Spleen (tissue), 7 donors: ENCODE results near the gene PPL.

Experiments used
- POLR2AphosphoS5 ChIP-seq, 3 donors: sonication (generic); formaldehyde crosslinking; IDR thresholded peaks; one replicate each; pipeline ENCODE4 v1.5.1; 2017; ENCODE audit warnings: antibody characterized with exemption in 3 of 3
- TF ChIP-seq, protein P1 (sequence below), 11 experiments: fragments of 200-600 bp in 7 of 11; fragments of 450-650 bp in 4 of 11; sonication (generic) in 4 of 11; IDR thresholded peaks in 8 of 11; conservative IDR thresholded peaks in 3 of 11; 1 replicate in 7 of 11; 2 replicates in 4 of 11; pipeline versions ENCODE4 v1.4.0 to v1.8.0; 2016 to 2021; ENCODE audit warnings: antibody characterized with exemption in 11 of 11, inconsistent platforms in 4 of 11, mild to moderate bottlenecking in 1 of 11
- donor health status: DM: no; HTN: no; CAD: no; lungs with moderate emphysema.
- donor health status: DM: no; HTN: no; CAD: no.
- donor health status: DM: no; HTN: no; CAD: no.

DNA sequence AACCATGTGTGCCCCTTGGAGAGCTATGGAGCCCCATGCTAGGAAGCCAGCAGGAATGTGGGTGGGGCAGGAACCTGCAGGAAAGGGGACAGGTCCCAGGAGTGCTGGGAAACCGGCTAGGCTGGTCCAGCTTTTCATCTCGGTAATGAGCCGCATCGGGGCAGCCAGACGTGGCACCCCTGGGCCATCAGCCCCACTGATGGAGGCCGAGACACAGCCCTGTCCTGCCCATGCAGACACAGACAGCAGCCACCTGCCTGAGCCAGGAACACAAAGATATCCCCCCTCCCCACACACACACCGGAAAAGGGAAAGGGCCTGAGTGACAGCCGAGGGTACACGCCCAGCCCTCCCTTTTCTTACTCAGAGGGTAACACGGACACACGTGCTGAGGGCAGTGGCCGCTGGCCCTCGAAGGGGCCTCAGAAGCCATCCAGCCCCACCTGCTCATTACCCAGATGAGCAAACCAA is 18.1 kb downstream of the PPL start:
- TF ChIP-seq, protein P1, sequence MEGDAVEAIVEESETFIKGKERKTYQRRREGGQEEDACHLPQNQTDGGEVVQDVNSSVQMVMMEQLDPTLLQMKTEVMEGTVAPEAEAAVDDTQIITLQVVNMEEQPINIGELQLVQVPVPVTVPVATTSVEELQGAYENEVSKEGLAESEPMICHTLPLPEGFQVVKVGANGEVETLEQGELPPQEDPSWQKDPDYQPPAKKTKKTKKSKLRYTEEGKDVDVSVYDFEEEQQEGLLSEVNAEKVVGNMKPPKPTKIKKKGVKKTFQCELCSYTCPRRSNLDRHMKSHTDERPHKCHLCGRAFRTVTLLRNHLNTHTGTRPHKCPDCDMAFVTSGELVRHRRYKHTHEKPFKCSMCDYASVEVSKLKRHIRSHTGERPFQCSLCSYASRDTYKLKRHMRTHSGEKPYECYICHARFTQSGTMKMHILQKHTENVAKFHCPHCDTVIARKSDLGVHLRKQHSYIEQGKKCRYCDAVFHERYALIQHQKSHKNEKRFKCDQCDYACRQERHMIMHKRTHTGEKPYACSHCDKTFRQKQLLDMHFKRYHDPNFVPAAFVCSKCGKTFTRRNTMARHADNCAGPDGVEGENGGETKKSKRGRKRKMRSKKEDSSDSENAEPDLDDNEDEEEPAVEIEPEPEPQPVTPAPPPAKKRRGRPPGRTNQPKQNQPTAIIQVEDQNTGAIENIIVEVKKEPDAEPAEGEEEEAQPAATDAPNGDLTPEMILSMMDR (IDR thresholded peaks at IDR 0.05 in 8 of 11, conservative IDR thresholded peaks at IDR 0.05 in 3 of 11) = no peak
- no peak for TF ChIP-seq POLR2AphosphoS5 (IDR thresholded peaks at IDR 0.05)
